ENCODE results near the gene FAM13B. TPM values are rescaled to one million over a fixed set of nuclear protein-coding genes. Genes with fewer than 3 reads are reported as not detected.
A peak's percentile ranks its signal among the peaks of the same experiment; 100 is the strongest.

Gene FAM13B
- total and polyA plus RNA-seq, 9 of the 15 experiments (the other 6 are each of a cell fraction or from before 2014, with no cell fraction given): 2.3 to 21.6 (median 14.1) TPM

- TF ChIP-seq ARID4B (CRISPR knock-in tag; IDR thresholded peaks at IDR 0.05) (no peak), TCF7 (IDR thresholded peaks at IDR 0.05; ENCODE audit: borderline replicate concordance) (no peak), KDM5B (IDR thresholded peaks at IDR 0.05; ENCODE audit: insufficient replicate concordance, low read depth, low read length) (peak; percentile 94), SMAD1 (IDR thresholded peaks at IDR 0.05; ENCODE audit: low read depth, low read length, partially characterized antibody) (peak; percentile 50), TEAD2 (tag; IDR thresholded peaks at IDR 0.05) (no peak), SAP30 (IDR thresholded peaks at IDR 0.05; ENCODE audit: borderline replicate concordance, insufficient read depth, low read depth, low read length, poor library complexity, severe bottlenecking) (peak; percentile 11), IRF1 (CRISPR knock-in tag; IDR thresholded peaks at IDR 0.05; ENCODE audit: borderline replicate concordance) (no peak), MCM5 (IDR thresholded peaks at IDR 0.05; ENCODE audit: low read depth) (no peak), ETS2 (tag; IDR thresholded peaks at IDR 0.05; ENCODE audit: borderline replicate concordance, poor library complexity, severe bottlenecking) (no peak), ZNF133 (CRISPR knock-in tag; IDR thresholded peaks at IDR 0.05) (no peak)
- TF ChIP-seq, protein P1, sequence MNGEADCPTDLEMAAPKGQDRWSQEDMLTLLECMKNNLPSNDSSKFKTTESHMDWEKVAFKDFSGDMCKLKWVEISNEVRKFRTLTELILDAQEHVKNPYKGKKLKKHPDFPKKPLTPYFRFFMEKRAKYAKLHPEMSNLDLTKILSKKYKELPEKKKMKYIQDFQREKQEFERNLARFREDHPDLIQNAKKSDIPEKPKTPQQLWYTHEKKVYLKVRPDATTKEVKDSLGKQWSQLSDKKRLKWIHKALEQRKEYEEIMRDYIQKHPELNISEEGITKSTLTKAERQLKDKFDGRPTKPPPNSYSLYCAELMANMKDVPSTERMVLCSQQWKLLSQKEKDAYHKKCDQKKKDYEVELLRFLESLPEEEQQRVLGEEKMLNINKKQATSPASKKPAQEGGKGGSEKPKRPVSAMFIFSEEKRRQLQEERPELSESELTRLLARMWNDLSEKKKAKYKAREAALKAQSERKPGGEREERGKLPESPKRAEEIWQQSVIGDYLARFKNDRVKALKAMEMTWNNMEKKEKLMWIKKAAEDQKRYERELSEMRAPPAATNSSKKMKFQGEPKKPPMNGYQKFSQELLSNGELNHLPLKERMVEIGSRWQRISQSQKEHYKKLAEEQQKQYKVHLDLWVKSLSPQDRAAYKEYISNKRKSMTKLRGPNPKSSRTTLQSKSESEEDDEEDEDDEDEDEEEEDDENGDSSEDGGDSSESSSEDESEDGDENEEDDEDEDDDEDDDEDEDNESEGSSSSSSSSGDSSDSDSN (IDR thresholded peaks at IDR 0.05; ENCODE audit: borderline replicate concordance in 1 of 2, low read depth in 2 of 2, low read length in 2 of 2): peak; percentile 79 to 89; a peak in 3 of 4 replicates
- TF ChIP-seq, protein P2, sequence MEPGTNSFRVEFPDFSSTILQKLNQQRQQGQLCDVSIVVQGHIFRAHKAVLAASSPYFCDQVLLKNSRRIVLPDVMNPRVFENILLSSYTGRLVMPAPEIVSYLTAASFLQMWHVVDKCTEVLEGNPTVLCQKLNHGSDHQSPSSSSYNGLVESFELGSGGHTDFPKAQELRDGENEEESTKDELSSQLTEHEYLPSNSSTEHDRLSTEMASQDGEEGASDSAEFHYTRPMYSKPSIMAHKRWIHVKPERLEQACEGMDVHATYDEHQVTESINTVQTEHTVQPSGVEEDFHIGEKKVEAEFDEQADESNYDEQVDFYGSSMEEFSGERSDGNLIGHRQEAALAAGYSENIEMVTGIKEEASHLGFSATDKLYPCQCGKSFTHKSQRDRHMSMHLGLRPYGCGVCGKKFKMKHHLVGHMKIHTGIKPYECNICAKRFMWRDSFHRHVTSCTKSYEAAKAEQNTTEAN (CRISPR knock-in tag; IDR thresholded peaks at IDR 0.05): peak; percentile 32; the same call in 1 of the 2 replicates
- TF ChIP-seq, protein P3, sequence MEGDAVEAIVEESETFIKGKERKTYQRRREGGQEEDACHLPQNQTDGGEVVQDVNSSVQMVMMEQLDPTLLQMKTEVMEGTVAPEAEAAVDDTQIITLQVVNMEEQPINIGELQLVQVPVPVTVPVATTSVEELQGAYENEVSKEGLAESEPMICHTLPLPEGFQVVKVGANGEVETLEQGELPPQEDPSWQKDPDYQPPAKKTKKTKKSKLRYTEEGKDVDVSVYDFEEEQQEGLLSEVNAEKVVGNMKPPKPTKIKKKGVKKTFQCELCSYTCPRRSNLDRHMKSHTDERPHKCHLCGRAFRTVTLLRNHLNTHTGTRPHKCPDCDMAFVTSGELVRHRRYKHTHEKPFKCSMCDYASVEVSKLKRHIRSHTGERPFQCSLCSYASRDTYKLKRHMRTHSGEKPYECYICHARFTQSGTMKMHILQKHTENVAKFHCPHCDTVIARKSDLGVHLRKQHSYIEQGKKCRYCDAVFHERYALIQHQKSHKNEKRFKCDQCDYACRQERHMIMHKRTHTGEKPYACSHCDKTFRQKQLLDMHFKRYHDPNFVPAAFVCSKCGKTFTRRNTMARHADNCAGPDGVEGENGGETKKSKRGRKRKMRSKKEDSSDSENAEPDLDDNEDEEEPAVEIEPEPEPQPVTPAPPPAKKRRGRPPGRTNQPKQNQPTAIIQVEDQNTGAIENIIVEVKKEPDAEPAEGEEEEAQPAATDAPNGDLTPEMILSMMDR (IDR thresholded peaks at IDR 0.05 in 2 of 3, conservative IDR thresholded peaks at IDR 0.05 in 1 of 3; ENCODE audit: insufficient read depth in 2 of 3, low read depth in 1 of 3, low read length in 3 of 3): no peak
Measured at GRCh38 chr5:137888863-137889759, 143.8 kb downstream of the FAM13B start, which contains the start of gene PKD2L2 (continued).
